Measurements from ENCODE around the gene EMID1. TPM values are rescaled to one million over a fixed set of nuclear protein-coding genes. Genes with fewer than 3 reads are reported as not detected.

The EMID1 gene
- total RNA-seq, 4 donors from 2014 or later: 0.68 to 53.9 (median 1.9) TPM; not detected in 1

DNA sequence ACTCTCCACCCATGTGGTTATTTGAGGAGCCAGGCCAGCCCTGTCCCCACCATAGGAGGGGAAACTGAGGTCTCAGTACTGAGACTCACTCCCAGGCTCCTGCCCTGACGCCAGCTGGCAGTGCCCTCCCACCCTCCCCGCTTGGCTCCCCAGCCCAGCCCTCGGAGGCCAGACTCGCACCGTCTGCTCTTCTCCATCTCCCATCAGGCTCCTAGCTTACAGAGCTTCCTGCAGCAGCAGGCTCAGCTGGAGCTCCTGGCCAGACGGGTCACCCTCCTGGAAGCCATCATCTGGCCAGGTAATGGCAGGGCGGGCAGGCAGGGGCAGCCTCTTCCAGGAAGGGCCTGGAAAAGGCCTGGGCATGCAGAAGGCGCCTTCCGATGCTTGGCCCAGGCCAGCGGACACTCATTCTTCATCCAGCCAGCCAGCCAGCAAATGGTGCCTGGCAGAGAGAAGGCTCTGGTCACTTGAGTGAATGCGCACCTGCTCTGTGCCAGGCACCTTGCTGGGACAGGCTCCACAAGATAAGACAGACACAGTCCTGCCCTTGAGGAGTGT lies 49.4 kb downstream of the EMID1 start:
- DNase-seq: no peak
- intact Hi-C loops (cut with DNase I; ENCODE audit: low total_unique reads) (no loop called here), in situ Hi-C loops (cut with MboI; ENCODE audit: low pct_ligation_motif_present in 1 of 4, low pct_unique_long_range_greater_than_20kb in 1 of 4, low sequenced_read_pairs in 3 of 4) (no loop called here)
- Histone ChIP-seq H3K27me3 (no peaks in the 10 kb centered on the region), H3K27ac (no peak overlapping the region), H3K4me3 (no peak overlapping the region), H3K4me1 (no peaks in the 10 kb centered on the region), H3K9me3 (no peaks in the 10 kb centered on the region), H3K36me3 (no peaks in the 10 kb centered on the region)
- TF ChIP-seq POLR2AphosphoS5 (IDR thresholded peaks at IDR 0.05) (no peak), EP300 (IDR thresholded peaks at IDR 0.05; ENCODE audit: low read depth) (no peak), POLR2A (IDR thresholded peaks at IDR 0.05) (no peak)
- TF ChIP-seq, protein P1, sequence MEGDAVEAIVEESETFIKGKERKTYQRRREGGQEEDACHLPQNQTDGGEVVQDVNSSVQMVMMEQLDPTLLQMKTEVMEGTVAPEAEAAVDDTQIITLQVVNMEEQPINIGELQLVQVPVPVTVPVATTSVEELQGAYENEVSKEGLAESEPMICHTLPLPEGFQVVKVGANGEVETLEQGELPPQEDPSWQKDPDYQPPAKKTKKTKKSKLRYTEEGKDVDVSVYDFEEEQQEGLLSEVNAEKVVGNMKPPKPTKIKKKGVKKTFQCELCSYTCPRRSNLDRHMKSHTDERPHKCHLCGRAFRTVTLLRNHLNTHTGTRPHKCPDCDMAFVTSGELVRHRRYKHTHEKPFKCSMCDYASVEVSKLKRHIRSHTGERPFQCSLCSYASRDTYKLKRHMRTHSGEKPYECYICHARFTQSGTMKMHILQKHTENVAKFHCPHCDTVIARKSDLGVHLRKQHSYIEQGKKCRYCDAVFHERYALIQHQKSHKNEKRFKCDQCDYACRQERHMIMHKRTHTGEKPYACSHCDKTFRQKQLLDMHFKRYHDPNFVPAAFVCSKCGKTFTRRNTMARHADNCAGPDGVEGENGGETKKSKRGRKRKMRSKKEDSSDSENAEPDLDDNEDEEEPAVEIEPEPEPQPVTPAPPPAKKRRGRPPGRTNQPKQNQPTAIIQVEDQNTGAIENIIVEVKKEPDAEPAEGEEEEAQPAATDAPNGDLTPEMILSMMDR (IDR thresholded peaks at IDR 0.05): no peak
- WGBS, 2 donors (ENCODE audit: low coverage in 1 of 2): 88% methylated on average over 10 of the region's 11 CpGs; no CpG with 5 or more reads in 1 of the 2 donors

DNA sequence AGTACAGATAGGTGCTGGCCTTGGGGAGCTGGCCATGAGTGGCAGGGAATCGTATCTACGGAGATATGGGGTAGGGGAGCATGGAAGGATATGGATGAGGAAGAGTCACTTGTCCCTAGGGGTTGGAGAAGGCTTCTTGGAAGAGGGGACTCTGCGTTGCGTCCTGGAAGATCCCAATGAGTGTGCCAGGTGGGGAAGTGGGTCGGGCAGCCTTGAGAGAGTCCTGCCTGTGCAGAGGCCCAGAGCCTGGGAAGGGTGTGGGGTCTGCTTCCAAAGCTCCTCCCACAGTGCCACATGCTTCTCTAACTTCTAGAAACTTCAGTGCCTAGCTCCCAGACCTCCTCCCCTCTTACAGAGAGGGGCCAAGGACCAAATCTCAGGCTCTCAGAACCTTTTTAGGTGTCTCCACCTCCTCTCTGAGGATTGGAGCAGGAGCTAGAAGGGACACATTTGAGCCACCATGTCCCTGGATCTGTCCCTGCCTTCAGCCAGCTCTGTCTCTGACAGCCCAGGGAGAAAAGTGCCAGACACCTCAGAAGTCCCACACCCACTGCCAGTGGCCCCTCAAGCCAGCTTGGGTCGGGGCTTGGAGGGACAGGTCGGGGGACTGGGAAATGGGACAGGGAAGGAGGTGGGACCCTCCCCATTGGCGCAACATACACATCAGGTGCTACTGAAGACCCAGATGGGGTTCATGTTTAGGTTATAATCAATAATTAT lies 51.1 kb downstream of the EMID1 start:
- 95 to 100% methylated on average over 1 to 8 of the region's 8 CpGs for WGBS, 2 donors (ENCODE audit: low coverage in 1 of 2)
- TF ChIP-seq POLR2AphosphoS5 (IDR thresholded peaks at IDR 0.05) (no peak), POLR2A (IDR thresholded peaks at IDR 0.05) (no peak), EP300 (IDR thresholded peaks at IDR 0.05; ENCODE audit: low read depth) (no peak)
- TF ChIP-seq, protein P1 (IDR thresholded peaks at IDR 0.05): no peak
- Histone ChIP-seq H3K4me1 (no peaks in the 10 kb centered on the region), H3K9me3 (no peaks in the 10 kb centered on the region), H3K27me3 (no peaks in the 10 kb centered on the region), H3K27ac (no peak overlapping the region), H3K36me3 (no peaks in the 10 kb centered on the region), H3K4me3 (no peak overlapping the region)
- in situ Hi-C loops (cut with MboI; ENCODE audit: low pct_ligation_motif_present in 1 of 4, low pct_unique_long_range_greater_than_20kb in 1 of 4, low sequenced_read_pairs in 3 of 4) (no loop called here), intact Hi-C loops (cut with DNase I; ENCODE audit: low total_unique reads) (no loop called here)
- no peak for DNase-seq

DNA sequence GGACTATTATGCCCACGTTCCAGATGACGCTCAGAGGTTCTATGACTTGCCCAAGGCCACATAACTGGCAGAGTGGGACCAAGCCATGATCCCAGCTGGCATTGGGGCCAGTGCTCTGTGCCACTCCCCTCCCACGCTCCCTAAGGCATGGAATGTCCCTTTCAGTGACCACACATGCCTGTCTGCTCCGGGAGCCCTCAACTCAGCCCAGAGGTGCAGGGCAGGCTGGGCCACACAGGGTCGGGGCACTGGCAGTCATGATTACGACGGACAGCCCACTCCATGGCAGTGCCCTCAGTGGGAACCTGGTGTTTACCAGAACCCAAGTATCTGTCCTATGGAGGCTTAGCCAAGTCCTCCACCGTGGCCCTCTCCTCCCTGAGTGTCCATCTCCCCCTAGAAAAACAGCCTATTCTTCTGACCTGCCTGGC lies 52.1 kb downstream of the EMID1 start:
- 75% methylated on average over 7 of the region's 8 CpGs; no CpG with 5 or more reads in 1 of the 2 donors for WGBS, 2 donors (ENCODE audit: low coverage in 1 of 2)
- in situ Hi-C loops (cut with MboI; ENCODE audit: low pct_ligation_motif_present in 1 of 4, low pct_unique_long_range_greater_than_20kb in 1 of 4, low sequenced_read_pairs in 3 of 4): no loop called here
- Histone ChIP-seq H3K27ac (no peak overlapping the region), H3K36me3 (no peaks in the 10 kb centered on the region), H3K27me3 (no peaks in the 10 kb centered on the region), H3K9me3 (no peaks in the 10 kb centered on the region), H3K4me3 (no peak overlapping the region), H3K4me1 (no peaks in the 10 kb centered on the region)
- intact Hi-C loops (cut with DNase I; ENCODE audit: low total_unique reads): no loop called here
- DNase-seq: no peak
- TF ChIP-seq EP300 (IDR thresholded peaks at IDR 0.05; ENCODE audit: low read depth) (no peak), POLR2AphosphoS5 (IDR thresholded peaks at IDR 0.05) (no peak), POLR2A (IDR thresholded peaks at IDR 0.05) (no peak)
- TF ChIP-seq, protein P1 (IDR thresholded peaks at IDR 0.05): no peak

DNA sequence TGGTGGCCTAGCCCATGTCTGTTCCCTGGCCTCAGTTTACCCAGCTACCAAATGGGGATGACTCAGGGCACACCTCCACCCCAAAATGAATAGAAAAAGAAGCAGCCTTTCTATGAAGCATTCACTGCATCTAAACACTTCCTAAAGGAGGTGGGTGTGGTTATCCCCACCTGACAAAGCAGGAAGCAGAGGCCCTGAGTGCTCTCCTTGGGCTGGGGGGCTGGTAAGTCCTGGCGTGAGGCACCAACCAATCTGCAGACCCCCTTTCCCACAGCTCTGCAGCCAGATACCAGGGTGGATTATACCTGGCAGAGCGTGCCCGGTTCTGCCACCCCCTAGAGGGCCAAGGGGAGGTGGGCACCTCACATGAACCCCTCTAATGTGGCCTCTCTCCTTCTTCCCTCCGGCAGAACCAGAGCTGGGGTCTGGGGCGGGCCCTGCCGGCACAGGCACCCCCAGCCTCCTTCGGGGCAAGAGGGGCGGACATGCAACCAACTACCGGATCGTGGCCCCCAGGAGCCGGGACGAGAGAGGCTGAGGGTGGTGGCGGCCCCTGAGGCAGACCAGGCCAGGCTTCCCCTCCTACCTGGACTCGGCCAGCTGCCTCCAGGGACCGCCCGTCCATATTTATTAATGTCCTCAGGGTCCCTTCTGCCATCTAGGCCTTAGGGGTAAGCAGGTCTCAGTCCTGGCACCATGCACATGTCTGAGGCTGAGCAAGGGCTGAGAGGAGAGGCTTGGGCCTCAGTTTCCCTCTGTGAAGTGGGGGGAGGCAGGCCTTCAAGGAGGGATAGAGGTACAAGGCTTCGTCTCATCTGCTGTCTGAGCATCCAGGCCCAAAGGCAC lies 52.9 kb downstream of the EMID1 start:
- Histone ChIP-seq H3K27me3 (no peaks in the 10 kb centered on the region), H3K4me3 (no peak overlapping the region), H3K36me3 (no peaks in the 10 kb centered on the region), H3K27ac (no peak overlapping the region), H3K4me1 (no peaks in the 10 kb centered on the region), H3K9me3 (no peaks in the 10 kb centered on the region)
- in situ Hi-C loops (cut with MboI; ENCODE audit: low pct_ligation_motif_present in 1 of 4, low pct_unique_long_range_greater_than_20kb in 1 of 4, low sequenced_read_pairs in 3 of 4) (no loop called here), intact Hi-C loops (cut with DNase I; ENCODE audit: low total_unique reads) (no loop called here)
- 91% methylated on average over 17 of the region's 17 CpGs; no CpG with 5 or more reads in 1 of the 2 donors for WGBS, 2 donors (ENCODE audit: low coverage in 1 of 2)
- no peak for DNase-seq
- TF ChIP-seq, protein P1 (IDR thresholded peaks at IDR 0.05): no peak
- TF ChIP-seq POLR2AphosphoS5 (IDR thresholded peaks at IDR 0.05): no peak
